IPS DF 4.7 (cell line): ENCODE measurements around the gene ASB4.
"Not testable (repeated sequence)": the region's sequence is repeated elsewhere in the genome, so short reads cannot be mapped to it uniquely, and the experiment has no call there.

Experiments
- DNase-seq: peaks from one replicate; pipeline ENCODE4 v3.0.0-alpha.2; 2013; ENCODE audit warnings: low spot score; ENCODE audit errors: extremely low read depth

ASB4 gene

DNA sequence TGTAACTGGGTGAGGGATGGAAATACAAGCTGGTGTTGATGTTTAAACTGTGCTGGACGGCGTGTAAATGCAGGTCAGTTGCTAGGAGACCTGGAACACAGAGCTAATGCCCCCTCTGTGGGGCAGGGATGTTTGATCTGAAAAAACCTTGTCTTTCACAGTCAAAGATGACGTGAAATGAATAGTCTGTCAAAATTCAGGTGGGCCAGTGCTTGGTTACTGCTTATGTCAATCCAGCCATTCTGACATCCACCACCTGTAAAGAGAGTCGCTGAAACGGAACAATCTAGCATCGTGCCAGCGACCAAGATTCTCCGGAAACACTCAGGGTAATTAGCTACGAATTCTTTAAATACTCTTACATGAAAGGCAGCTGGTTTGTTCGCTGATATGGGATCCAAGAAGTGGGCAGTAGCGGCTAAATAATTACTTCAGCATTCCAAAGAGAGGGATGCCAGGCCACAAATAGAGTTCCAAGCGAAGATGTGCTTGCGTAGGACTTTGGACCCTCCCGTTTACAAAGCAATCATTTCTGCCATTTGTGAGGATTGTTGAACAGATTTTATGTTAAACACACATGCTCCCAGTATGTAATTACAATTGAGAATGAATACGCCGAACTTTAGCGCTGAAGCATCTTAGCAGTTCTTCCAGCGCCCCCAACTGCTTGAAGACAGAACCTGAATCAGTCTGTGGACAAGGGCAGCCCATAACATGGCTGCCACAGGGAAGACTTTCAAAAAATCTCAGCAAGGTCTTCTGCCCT lies 7.3 kb upstream of the ASB4 start:
- DNase-seq = no peak

DNA sequence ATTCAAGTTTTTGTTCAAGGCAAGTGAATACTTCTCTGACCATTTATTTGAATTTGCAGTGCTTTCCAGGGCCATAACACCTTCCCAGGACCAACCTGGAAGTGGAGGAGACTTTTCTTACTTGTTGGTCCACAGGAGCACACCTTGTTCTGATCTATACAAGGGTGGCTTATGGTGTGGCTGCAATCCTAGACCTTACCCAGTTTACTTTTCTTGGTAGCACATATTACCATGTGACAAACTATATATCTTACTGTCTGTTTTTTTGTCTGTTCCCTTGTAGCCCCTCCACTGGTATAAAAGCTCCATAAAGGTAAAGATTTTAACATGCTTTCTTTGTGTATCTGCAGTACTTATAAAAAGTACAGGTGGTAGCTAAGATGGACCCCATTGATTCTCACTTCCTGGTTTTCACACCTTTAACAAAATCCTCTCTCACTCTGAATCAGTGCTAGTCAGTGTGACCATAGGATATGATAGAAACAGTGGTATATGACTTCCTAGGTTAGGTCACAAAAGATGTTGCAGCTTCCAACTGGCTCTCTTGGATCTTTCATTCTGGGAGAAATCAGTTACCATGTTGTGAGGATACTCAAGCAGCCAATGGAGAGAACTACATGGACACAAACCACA lies 5.6 kb upstream of the ASB4 start:
- no peak for DNase-seq

DNA sequence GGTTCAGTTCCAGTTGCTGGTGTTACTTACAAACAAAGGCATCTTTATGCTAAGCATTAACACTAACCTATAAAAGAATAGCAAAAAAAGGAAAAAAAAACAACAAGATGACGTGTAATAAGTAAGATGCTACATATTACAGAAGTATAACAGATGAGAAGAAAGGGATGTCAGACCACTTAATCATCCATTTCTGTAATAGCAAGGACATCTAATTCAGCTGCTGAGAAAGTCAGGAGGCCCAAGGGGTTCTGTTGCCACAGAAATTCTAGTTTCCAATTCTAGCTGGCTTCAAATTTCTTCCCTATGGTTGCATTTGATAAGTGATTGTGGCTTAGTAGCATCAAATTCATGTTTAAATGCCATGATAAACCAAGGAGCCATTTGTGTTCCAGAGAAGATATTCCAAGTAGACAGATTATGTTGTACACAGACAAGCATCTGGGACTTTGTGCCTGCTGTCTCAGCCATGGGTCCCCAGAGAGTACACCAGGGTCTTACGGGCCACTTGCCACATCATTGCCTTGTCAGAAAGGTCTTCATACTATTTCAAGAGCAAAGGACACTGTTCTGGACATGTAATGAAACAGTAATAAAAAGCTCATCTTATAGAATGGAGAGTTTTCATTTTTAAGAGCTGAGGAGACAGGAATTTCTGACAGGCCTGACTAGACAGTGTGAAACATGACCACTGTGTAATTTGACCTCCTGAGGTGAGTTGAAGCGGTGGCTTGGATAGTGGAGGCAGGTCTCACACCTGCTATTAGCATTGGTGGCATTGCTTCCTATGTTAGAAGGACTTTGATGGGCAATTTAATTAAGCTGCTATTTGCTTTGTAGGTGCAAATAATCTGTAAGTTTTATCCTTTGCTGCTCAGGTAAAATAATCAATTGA lies 4.2 kb upstream of the ASB4 start:
- no peak for DNase-seq

DNA sequence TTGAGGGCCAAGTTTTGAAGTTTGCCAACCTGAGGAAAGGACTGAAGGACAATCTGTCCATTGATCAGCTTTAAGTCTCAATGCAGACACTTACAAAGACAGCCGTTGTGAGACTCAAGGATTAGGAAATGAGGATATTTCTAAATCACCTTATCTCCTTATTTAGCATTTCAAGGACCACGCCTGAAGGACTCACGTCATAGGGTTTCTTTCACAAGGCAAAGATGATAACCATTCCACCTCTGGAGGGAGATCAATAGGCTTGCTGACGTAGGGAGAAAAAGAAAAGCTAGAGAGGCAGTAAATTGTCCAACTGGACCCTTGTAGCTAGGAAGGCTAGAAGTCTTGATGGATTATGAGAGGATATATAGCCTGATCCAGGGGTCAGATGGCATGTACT lies 3.3 kb upstream of the ASB4 start:
- no peak for DNase-seq

DNA sequence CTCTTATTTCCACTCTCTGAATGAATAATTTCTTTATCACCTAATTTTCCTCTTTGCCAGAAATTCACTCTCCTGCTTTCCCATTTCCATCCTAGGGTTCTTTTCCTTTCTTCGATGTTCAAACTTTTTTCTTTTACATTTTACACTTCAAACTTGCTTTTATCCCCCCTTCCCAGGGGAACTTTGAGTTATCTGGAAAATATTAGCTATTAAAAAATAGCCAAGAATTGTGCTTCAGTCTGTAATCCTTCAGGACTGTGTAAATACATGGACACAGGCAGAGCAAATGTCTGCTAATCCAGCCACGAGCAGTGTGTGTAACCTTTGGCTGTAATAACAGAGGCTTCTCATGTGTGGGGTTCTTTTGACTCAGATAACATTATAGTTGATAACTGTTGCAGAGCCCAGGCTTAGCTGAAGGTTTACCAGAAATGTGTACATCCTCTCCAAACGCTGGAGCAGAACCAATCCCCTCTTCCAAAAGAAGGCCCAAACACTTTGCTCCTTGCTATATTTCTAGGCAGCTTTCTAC lies 4.6 kb downstream of the ASB4 start:
- DNase-seq = no peak

DNA sequence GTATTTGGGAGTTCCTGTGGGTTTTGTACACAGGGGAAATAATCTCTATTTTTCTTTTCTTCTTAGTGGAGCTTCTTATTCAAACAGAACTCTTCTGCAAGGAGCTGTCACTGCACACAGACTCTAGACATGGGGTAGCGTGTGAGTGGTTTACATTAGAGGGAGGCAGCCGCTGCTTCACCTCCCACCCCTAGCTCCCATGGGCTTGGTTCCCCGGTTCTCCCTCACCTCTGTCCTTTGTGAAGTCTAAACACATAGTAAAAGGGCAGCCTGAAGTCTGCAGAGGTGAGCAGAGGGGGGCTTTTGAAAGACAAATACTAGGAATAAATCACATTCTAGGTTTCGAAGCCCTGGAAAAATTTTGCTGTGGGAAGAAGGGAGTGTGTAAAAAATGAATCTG lies 5.5 kb downstream of the ASB4 start:
- DNase-seq = no peak

DNA sequence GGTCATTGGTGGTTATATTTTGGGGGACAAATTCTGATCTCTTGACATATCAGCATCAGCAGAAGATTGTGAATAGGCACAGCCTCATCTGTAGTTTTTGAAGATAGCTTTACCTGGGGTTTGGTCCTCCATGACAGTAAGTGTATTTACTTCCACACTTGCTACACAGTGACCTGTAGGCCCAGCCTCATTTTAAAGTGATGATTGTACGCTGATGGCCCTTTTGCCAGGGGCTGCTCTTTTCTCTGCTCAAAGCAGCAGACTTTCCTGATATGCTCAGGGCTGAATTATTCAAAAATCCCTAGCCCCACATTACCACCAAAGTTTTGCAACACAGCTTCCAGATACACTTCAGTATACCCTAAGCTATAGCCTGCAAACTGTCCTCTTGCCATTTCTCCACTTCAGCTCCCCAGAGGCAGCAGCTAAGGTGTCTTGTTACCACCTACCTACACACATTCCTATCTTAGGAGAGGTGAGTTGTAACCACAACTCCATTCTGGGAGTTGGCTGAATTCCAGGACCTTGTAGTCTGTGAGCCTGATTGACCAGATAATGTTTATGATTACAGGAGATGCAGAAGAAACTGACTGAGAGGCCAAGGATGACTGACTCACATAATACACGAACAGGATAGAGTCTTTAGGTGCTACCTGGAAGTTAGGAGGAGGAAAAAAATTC lies 6.0 kb downstream of the ASB4 start:
- DNase-seq = no peak

DNA sequence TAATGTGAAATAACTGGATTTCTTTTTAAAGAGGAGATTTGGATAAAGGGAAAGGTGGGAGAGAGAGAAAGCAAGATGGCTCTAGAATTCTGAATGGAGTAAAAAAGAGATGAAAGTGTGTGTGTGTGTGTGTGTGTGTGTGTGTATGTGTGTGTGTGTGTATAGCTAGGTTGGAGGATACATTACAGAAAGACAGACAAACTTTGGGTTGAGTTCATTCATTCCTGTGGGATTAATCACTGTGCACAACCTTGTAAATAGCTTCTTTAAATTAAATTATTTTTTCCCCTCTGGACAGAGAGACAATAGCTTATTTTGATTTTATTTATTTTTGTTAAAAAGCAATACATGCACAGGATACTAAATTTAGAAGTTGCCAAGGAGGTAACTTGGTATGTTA lies 7.5 kb downstream of the ASB4 start:
- no peak for DNase-seq

DNA sequence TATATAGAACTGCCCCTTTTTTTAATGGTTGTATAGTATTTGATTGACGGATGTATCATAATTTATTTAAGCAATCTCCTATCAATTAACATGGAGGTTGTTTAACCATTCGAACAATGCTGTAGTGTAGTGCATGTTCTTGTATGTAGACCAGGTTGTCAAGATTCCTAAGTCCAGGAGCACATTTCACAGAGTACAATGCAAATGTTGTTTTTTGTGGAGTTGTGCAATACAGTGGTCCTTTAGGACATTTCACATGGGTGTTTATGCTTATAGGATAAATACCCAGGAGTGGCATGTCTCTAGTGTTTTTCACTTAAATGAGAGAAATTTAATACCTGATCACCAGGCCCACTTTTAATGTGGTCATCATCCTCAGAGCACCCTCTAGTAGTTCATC lies 8.1 kb downstream of the ASB4 start:
- no peak for DNase-seq

DNA sequence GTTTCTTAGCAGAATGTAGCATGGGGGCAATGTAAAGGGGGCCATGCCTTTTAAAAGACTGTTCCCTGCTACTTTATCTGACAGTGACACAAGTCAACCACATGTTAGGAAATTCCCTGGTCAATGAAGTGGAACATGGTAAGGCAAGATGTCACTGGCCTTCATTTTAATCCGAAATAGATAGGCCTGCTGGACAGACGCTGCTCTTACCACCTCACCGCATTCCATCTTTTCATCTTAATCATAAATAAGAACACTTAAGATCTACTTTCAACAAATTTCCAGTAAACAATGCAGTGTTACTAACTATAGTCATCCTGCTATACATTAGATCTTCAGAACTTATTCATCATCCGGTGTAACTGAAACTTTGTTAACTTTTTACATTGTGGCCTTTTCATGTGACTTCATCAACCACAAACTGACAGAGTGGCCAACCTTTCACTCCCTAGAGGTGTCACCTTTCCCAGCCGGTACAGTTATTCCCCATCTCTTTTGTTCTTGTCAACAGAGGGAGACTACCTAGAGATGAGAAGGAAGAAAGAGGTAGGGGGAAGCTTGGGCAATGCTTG lies 15.6 kb downstream of the ASB4 start:
- no peak for DNase-seq

DNA sequence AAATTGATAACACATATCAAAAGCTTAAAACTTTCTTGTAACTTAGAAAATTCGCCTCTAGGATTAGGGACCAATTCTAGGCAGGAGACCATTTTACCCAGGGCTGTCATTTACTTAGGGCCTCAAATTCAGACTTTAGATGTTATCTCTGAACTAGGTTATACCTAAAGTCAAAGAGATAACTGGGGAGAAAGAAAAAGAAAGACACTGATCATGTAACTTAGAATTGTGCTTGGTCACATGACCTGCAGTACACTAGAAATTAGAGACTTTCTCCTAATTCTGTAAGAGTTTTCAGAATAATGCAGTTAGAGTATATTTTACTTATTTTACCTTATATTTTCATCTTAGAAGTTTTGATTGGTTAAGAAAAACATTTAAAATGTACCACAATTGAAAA lies 16.7 kb downstream of the ASB4 start:
- DNase-seq = no peak

DNA sequence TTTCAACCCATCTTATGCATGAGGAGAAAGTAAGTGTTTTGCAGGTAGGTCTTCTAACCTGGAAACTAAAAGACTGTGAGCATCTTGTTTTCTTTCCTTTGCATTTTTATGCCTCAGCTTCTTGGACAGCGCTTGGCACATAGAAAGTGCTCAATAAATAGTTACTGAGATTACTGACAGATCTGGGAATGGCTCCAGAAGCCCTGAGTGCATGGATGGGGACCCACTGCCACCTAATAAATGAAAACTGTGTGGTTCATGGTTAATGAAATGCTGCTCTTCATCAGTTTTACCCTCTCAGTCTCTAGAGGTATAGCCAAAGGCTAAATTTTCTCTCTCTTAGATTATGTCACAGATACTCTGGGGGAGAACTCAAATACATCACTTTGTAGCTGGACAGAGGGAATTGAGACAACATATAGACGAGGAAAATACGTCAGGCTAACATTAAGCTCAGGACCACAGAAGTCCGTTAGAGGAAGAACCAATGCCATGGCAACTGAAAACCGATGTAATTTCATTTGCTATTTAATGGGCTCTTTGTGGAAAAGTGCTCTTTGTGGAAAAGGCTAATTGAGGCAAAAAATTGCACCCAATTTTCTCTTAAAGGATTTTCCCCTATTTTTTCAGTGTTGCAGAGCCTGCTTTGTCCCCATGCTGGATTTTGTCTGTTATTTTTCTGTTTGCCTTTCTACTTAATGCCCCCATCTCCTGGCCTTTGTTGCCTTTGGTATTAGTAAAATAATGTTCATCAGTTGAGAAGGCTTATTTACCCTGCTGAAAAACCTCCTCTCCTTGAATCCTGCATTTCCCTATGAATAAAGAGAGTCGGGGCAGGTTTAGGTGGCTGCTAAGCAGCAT lies 17.8 kb downstream of the ASB4 start:
- no peak for DNase-seq

DNA sequence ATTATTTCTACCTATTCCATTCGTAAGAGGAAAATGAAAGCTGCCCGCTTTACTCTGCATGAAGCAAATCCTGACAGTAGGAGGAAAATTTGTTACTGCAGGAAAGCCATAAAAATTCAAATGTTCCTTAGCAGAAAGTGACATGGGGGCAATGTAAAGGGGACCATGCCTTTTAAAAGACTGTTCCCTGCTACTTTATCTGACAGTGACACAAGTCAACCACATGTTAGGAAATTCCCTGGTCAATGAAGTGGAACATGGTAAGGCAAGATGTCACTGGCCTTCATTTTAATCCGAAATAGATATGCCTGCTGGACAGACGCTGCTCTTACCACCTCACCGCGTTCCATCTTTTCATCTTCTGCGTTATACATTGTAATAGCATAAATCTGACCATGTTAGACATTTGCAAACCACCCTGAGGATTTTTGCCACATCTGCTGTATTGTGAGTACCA lies 18.4 kb downstream of the ASB4 start:
- DNase-seq = not testable (repeated sequence)

DNA sequence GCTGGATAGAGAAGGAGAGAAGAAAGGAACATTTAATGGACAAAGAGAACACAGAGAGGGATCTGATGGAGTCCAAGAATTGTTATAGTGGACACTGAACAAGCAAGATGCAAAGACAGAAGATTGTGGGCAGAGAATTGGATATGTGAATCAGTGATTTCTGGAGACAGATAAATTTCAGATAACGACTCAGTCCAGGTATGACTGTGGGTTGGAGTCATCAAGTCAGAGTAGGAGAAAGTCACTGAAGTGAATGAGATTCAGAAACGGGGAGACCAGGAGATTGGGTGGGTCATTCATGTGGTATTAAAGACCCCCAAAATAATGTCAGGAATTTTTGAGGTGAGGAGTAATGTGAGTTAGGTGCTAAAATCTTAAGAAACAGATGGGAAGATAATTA lies 23.0 kb downstream of the ASB4 start:
- DNase-seq = no peak

DNA sequence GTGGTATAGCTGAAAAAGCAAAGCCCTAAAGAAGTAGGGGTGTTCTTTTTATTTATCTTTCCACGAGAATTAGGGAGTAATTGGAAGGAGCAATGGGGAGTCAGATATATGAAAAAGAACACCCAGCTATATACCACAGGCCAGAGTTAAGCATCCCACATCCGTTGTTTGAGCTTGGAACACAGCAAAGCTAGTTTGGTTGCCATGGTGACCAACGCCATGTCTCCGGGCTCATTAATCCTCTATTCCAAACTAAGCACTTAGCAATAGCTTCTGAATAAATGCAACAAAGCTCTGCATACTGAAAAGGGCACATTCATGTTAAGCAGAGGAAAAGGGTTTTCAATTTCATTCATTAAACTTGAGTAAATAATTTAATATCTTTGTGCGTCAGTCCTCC lies 23.5 kb downstream of the ASB4 start:
- DNase-seq = no peak

DNA sequence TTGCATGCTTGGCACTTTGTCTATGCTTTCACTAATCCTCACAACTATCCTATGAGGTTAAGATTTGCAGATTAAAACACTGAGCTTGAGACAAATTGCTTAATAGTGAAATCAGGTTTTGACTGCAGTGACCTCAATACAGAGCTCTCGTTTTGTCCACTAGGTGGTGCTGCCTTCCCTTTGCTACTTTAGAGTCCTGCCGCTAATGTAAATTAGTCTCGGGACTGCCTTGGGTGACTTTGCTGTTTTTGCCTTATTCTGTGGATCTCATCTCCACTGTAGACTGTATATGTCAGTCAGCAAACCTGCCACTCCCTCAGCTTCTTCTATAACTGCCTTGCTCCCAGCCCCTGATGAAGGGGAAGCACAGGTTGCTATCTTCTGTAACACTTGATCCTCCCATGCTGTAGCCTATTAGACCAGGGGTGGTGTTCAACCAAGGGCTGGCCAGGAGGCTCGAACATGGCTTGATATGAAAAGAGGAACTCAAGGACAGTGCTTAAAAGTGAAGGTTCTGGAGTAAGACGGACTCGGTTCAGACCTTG lies 26.0 kb downstream of the ASB4 start:
- DNase-seq = no peak

DNA sequence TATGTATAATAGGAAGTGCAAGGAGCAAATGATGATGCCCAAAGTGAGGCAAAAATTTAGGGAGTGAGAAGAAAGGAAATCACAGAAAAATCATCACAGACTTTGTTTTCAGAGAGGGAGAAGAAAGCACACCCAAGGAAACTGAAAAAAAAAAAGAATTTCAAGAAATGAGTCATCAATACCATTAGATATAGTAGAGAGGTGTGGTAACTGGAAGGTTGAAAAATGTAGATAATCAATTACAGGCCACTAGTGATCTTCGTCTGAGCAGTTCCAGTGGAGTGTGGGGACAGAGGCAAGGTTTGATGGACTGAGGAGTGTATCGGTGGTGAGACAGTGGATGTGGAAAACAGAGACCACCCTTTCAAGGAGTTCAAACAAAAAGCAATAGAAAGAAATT lies 31.7 kb downstream of the ASB4 start:
- DNase-seq = no peak

DNA sequence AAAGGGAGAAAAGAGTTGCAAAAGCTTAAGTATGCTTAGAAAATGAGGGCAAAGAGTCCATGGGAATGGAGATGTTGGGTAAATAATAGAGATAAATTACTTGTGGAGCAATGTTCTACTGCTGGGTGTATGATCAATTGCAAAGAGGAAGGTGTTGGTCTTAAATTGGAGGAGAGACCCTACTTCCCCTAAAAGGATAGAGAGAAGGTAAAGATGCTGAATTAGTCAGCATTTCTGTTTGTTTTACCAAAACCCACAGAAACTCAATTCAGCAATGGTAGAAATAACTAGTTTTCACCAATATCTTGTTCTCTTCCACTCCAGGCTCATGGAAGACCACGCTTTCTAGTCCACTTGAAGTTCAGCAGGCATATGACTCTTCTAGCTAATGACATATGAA lies 32.1 kb downstream of the ASB4 start:
- no peak for DNase-seq

DNA sequence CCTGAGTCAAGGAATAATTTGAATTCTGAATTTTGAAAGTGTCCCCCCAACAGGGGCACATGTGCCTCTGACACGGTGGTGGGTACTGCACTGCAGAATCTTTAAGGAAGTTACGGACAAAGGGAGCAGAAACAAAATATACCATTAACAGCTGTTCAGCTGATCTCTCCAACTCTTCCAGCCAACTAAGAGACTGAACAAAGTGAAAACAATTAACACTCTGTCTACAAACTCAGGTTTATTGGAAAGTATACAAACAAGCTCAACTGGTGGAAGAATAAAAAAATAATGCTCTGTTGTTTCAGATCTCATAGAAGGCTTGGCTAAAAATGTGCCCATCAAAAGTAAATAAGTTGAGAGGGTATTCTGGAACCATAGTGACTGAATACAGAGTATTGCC lies 34.4 kb downstream of the ASB4 start:
- DNase-seq = no peak

DNA sequence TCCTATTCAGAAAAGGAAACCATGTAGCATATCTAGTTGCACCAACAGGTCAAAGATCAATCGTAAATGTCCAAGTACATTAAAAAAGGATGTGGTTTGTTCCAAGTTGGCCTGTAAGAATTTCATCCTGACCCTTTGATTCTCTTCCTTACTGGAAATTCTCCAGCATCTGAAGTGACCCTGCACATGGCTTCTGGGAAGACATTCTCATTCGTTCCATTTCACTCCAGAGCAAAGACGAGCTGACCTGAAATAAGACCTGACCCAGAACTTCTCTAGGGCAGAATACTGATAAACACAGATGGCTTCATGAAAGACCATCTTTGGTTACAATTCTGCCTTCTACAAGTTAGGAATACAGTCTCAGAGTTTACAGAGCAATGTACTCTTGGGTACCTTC lies 39.8 kb downstream of the ASB4 start:
- no peak for DNase-seq
